Stimulated activated CD4-positive, alpha-beta T cell treated with anti-CD3 and anti-CD28 coated beads, Interleukin-15, amount 100 ng/mL, for 1 hour (primary cell): Measurements from ENCODE around the gene SPATA25.
A peak's percentile ranks its signal among the peaks of the same experiment; 100 is the strongest.

ENCODE experiments used
- DNase-seq, 2 donors: peaks; one replicate each; pipeline ENCODE4 v3.0.0-alpha.2; 2020; ENCODE audit warnings: low read depth in 1 of 2, low spot score in 1 of 2

SPATA25 gene

DNA sequence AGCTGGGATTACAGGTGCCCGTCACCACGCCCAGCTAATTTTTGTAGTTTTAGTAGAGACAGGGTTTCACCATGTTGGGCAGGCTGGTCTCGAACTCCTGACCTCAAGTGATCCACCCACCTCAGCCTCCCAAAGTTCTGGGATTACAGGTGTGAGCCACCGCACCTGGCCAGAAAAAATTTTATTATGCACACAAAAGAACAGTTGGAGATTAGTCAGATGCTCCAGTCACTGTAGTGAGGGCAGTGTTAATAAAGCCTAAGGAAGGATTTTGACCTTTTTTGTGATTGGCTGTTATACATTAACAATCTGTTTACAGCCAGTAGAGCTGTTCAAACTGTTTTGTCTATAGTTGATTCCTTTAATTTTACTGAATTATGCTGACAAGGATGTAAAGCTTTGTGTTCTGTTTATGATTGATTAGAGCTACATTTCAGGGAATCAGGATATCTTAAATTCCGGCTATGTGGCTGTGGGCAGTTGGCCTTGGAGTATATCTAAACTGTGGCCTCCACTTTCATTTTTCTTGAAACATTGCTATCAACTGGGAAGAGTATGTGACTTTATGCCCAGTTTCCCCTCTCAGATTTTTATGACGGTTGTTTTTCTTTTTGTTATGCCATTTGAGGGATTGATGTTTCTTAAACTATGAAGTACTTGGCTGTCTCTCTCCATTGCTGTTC, 20.1 kb downstream of the SPATA25 start:
- no peak for DNase-seq

DNA sequence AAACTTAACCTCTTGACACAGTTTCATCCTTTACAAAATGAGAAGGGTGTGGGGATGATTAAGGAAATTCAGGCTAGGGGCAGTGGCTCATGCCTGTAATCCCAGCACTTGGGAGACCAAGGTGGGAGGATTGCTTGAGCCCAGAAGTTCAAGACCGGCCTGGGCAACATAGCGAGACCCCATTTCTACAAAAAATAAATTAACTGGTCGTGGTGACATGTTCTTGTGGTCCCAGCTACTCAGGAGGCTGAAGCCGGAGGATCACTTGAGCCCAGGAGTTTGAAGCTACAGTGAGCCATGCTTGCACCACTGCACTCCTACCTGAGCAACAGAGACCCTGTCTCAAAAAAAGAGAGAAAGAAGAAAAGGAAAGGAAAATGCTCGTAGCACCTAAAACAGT, 21.0 kb downstream of the SPATA25 start:
- no peak for DNase-seq

DNA sequence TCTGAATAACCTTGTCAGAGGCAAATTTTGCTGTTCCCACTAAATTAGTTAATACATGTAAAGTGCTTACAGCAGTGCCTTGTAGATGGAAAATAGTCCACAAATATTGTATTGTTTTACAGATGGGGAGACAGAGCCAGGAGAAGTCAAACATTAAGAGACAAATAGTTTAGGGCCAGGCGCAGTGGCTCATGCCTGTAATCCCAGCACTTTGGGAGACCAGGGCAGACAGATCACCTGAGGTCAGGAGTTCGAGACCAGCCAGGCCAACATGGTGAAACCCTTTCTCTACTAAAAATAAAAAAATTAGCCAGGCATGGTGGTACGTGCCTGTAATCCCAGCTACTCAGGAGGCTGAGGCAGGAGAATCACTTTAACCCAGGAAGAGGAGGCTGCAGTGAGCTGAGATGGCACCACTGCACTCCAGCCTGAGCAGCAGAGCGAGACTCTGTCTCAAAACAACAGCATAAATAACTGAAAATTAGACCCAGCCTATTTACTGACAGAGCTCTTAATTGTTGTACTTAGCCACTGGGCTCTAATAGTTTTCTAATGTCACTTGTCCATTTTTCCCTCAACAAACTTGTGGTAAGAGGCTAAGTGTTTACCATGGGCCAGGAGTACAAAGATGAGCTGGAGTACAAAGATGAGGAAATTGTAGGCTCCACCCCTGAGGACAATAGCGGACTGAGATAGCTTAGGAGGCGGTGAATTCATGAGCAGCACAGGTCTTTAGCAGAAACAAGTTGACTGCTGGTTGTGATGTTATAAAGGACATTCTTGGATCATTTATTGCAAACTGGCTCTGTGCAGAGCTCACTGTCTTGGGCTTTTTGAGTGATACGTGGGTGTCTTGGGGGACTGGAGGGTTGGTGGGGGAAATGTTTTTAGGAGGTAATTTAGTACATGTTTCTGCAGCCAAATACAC, 23.6 kb downstream of the SPATA25 start:
- DNase-seq, result no peak

DNA sequence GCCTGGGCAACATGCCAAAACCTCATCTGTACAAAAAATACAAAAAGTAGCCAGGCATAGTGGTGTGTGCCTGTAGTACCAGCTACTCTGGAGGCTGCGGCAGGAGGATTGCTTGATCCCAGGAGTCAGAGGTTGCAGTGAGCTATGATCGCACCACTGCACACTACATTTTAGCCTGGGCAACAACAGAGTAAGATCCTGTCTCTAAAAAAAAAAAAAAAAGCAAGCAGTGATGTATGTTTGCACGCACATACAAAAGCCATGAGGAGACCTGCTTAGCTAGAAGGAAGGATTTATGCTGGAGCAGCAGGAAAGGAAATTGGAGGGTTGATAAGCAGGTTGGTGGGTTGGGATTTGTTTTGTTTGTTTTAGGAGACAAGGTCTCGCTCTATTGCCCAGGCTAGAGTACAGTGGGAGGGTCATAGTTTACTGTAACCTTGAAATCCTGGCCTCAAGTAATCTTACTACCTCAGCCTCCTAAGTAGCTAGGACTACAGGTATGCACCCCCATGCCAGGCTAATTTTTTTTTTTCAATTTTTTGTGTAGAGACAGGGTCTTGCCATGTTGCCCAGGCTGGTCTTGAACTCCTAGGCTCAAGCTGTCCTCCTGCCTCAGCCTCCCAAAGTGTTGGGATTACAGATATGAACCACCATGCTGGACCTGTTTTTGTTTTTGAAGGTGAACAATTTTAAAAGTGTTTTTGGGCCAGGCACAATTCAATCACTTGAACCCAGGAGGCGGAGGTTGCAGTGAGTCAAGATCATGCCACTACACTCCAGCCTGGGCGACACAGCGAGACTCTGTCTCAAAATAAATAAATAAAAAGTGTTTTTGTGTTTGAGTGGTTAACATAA, 26.0 kb downstream of the SPATA25 start:
- DNase-seq, result no peak

DNA sequence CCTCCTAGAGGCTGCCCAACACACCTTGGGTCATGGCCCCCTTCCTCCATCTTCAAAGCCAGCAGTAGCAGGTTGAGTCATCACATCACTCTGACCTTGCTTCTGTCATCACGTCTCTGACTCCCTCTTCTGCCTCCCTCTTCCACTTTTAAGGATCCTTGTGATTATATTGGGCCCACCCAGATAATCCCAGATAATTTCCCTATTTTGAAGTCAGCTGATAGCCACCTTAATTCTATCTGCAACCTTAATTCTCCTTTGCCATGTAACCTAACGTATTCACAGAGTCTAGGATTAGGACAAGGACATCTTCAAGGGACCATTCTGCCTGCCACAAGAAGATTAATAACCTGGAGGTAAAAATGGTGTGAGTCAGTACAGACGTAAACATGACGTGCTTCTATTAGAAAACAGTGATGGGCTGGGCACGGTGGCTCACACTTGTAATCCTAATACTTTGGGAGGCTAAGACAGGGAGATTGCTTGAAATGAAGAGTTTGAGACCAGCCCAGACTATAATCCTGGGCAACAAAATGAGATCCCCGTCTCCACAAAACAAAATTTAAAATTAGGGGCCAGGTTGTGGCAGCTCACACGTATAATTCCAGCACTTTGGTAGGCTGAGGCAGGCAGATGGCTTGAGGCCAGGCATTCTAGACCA, 26.7 kb downstream of the SPATA25 start:
- DNase-seq, result no peak

DNA sequence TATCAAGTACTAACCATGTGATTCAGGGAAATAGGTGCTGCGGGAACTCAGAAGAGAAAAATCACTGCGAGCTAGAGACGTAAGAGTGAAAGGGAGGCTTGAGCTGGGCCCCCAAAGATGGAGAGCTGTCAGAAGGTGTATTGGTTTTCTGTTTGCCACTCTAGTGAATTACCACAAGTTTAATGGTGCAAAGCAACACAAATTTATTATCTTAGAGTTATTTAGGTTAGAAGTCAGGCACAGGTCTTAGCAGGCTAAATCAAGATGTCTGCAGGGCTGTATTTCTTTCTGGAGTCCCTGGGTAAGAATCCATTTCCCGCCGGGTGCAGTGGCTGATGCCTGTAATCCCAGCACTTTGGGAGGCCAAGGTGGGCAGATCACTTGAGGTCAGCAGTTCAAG, 27.5 kb downstream of the SPATA25 start:
- no peak for DNase-seq

DNA sequence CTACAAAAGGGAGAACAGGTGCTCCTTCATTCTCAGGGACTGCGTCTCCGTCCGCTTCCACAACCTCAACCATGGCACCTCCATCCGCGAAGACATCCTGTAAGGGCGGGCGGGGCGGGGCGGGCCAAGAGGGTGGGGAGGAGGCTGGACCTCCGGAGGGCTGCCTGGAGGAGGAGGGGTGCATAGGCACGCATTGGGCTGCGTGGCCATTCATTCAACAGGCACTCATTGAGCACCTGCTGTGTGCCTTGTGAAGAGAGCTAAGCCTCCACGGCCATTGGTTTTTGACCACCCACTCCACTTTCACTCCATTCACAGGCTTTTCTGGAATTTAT, 29.6 kb downstream of the SPATA25 start:
- no peak for DNase-seq

DNA sequence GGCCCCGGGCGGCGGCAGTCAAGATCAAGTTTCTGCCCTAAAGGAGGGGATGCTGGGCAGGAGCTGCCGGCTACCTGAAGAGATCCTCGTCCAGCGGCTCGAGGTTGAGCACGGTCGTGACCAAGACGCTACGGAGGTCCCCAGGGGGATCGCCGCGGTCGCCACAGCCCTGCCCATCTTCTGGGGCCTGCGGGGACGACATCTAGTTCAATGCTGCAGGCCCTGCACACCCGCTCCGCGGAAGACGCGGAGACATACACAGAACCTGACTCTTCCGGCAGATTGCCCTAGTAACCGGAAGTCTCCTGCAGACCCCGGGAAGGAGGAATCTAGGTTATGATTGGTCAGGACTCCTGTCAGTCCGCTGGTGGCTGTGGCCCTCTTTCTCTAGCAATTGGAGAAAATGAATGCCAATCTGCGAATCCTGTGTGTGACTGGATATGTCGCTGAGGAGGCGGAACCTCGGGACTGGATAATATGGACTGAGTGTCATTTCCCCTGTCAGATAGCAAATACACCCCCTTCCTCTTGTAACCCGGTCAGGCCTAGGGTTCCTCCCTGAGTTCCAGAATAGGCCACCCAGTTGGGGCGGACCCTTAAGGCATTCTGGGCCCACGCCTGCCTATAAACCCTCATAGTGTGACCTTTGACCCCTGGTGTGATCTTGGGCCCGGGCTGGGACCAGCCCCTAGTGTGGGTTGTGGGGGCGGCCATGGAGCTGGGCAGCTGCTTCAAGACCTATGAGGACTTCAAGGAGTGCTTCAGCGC, 30.1 kb downstream of the SPATA25 start, which contains the start of the genes ACOT8 and ZSWIM3:
TSS of gene ACOT8 (minus strand) at position 279 of the 768 bp plus-strand sequence. CDS start at position 202, 77 bp downstream.
TSS of gene ZSWIM3 (plus strand) at position 501 of the 768 bp plus-strand sequence. CDS start at position 713, 212 bp downstream.
- DNase-seq, result peak; percentile 61 to 78

DNA sequence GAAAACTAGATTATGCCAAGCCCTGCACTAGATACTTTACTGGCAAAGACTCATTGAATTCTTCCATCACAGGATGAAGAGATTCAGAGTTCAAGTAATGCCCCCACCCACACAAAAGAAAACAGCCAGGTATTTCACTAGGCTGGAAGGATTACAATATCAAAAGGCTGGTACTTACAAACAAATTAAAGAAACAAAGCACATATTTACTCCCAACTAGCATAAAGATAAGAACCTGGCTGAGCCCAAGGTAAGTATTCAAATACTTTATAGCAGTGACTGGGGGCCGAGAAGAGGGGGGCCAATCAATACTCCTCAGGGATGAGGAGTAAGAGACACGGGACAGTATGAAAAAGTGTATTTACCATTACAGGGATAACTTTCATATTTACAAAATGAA, 33.9 kb downstream of the SPATA25 start:
- no peak for DNase-seq

DNA sequence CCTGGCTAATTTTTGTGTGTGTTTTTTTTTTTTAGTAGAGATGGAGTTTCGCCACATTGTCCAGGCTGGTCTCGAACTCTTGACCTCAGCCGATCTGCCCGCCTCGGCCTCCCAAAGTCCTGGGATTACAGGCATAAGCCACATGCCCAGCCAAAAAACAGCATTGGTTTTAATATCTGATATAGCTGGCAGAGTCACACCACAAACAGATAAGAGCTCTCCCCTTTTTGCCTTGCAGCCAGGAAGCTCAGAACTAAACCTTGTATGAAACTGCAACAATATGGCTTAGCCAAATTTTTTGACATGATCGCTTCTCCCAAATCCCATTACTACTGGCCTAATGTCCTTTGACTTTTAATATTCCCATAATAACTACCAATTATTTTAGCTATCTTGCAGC, 35.1 kb downstream of the SPATA25 start:
- DNase-seq, result no peak

DNA sequence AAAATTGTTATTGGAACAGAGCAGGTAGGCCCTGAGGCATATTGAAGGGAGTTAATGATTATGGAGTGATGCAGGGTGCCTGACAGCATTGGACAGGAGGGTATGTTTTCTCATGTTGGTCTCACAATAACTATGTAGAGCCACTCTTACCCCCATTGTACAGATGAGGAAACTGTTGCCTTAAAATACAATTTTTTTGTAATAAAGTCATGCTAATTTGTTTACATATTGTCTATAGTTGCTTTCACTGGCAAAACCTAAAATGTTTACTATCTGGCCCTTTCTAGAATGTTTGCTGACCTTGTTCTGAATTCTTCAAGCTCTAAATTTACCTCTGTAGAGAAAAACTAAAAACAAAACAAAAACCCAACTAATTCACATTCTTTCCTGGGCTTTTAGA, 35.9 kb downstream of the SPATA25 start:
- DNase-seq, result no peak

DNA sequence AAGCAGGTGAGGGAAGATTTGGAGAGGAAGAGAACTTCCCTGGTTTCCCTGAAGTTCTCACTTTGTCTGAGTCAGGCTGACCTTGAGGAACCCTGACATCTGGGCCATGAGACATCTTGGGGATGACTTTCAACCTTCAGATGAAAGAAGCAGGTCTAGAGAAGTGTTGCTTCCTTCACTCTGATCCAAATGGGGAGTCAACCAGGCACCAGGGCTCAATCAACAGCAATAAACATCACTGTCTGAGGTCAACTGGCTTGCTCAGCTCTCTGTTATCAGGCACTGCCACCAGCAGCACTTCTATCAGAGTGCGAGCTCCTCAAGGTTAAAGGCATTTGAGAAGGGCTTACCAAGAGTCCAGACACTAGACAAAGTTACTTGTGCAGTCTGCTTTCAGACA, 36.5 kb downstream of the SPATA25 start:
- no peak for DNase-seq

DNA sequence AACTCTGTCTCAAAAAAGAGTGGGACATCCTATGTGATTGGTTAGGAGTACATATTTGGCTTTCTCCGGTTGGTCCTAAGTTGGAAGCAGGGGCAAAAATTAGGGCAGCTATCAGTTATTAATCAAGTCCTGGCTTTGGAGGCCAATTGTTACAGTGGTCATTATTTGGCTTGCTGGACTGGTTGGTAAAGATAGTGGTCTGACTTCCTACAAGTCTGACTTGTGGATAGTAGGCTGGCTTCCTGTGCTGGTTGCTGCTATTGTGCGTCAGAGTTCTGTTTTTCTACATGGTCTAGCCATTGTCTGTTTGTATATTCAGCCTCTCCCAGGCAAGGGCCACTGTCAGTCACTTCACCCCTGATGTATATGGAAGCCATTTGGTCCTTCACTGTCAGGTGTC, 37.2 kb downstream of the SPATA25 start:
- no peak for DNase-seq

DNA sequence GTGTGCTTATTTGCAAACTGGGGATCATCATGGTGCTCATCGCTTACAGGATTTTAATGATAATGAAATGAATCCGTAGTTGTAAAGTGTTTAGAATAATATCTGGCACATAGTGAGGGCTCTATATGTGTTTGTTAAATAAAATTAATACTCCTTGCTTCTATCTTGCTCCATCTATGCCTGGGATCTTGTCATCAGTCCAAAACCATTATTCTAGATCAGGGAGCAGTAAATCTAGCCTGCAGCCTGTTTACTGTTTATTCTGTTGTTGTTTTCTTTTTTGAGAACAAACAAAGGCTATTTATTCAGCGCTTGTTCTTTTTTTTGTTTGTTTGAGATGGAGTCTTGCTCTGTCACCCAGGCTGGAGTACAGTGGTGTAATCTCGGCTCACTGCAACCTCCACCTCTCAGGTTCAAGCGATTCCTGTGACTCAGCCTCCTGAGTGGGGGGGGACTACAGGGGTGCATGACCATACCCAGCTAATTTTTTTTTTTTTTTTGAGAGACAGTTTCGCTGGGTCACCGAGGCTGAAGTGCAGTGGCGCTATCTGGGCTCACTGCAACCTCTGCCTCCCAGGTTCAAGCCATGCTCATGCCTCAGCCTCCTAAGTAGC, 38.3 kb downstream of the SPATA25 start:
- DNase-seq, result no peak

DNA sequence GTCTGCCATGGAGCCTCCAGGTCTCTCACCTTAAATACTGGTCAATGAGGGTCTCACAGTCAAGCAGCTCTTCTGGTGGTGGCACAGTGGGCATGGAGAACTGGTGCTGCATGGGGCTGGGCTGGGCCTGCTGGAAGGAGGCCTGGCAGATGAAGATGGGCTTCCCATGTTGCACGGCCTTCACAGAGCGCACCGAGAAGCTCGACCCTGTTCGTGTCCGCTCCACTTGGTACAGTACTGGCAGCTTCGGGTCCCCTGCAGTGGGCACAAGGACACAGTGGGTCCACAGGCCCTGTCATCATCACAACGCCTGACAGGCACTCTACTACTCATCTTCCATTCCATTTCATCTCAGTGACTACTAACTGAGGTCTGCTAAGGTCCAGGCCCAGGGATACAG, 39.0 kb downstream of the SPATA25 start:
- DNase-seq, result no peak

DNA sequence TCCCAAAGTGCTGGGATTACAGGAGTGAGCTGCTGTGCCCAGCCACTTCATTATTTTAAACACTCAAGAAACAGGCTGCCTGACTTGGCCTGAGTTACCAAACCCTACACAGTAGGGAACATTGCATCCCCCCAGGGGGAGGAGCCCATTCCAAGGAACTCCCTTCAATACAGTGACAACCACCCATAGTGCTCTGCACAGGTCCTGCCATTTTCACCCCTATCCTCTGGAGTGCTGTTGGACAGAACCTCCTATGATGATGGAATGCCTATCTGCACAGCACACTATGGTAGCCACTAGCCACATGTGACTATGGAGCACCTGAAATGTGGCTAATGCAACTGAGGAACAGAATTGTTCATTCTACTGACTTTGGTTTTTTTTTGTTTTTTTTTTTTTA, 42.0 kb downstream of the SPATA25 start:
- no peak for DNase-seq

DNA sequence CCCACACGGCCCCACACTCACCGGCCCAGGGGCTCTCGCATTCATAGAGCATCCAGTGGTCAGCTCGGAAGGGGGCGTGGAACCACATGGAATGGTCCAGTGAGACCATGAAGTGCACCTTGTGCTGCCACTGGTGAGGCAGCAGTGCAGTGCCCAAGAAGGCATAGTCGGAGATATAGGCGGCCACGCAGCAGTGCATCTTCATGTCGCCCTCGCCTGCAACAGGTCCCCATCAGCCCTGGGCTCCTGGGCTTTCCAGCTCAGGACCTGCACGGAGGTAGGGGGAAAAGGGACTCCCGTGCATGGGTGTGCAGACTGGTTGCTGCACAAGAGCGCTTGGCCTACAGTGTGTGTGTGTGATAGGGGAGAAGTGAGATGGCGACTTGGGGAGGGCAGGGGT, 43.9 kb downstream of the SPATA25 start:
- DNase-seq, result no peak

DNA sequence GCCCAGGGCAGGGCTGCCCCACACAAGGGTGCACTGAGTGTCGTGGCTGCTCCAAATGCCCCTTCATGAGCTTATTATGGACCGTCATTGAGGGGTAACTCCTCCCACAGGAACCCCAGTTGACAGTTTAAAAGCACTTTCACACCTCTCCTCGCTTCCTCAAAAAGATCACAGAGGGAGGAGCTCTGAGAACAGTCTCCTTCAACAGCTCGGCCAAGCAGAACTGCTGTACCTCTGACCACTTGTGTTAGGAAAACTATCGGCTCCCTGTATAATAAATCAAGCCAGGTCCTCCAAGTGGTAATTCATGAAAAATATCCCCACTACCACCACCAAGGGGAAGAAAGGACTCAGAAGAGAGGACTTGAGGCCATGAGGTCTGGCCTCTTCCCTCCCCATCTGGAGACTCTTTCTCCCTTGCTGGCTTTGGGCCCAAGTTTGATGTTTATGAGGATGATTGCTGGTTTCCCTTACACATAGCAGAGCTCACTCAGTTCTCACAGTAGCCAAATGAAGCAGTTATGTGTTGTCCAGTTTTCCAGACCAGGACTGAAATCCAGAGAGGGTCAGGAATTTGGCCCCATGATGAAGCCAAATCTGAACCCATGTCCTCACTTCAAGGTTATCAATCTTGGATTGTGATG, 45.1 kb downstream of the SPATA25 start:
- no peak for DNase-seq

DNA sequence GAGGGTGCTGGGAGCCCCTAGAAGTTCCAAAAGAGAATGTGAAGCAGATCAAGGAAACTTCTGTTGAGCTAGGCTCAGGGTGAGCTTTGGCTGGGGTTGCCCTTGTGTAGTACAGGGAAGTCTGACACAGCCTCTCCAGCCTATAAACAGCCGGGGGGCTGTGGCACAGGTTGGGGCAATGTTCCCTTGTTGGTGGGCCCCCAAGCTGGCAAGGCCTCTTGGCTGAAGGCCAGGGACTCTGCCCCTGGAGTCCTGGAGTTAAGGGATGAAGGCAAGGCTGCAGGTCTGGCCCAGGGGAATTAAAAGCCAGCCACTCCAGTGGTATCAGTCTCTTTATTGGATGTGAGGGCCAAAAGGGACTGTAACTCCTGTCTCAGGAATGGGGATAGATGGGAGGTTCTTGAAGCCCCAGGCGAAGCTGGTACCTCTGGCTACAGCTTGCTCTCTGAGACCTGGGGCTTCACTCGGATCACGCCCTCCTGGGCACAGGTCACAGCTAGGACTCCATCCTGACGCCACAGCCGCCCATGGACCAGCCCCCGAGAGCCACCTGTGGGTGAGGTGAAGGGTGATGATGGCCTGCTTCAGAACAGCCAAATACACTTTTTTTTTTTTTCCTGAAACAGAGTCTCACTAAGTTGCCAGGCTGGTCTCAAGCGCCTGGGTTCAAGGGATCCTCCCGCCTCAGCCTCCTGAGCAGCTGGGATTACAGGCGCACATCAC, 45.9 kb downstream of the SPATA25 start:
- DNase-seq, result no peak
